NCI-H1694 treated with DMSO at 0.1 percent for 48 hours (cell line): ENCODE measurements around the gene NPAS3.

ENCODE experiments used
- DNase-seq: peaks from one replicate; lab custom pipeline; 2025; lab: John Stamatoyannopoulos, UW

The NPAS3 gene

GRCh38 chr14:33714527-33715226 is 776.0 kb downstream of the NPAS3 start:
- no peak for DNase-seq

DNA sequence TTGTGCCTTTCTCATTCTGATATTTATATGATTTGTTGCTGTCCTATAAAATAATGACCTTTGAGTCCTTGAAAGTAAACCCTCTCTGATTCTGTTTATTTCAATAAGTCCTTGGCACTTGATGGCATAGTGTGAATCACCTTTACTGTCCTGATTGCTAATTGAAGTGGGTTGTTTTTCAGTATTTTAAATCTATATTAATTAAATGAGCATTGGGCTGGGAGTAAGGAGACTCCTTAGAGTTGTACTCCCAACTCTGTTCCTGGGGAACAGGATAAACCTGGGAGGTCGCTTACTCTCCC is 776.5 kb downstream of the NPAS3 start:
- DNase-seq, result no peak

- DNase-seq, result no peak
These were observed 778.2 kb downstream of the NPAS3 start for GRCh38 chr14:33716921-33717320.

- DNase-seq, result no peak
These were observed 779.2 kb downstream of the NPAS3 start for GRCh38 chr14:33717866-33718265.

DNA sequence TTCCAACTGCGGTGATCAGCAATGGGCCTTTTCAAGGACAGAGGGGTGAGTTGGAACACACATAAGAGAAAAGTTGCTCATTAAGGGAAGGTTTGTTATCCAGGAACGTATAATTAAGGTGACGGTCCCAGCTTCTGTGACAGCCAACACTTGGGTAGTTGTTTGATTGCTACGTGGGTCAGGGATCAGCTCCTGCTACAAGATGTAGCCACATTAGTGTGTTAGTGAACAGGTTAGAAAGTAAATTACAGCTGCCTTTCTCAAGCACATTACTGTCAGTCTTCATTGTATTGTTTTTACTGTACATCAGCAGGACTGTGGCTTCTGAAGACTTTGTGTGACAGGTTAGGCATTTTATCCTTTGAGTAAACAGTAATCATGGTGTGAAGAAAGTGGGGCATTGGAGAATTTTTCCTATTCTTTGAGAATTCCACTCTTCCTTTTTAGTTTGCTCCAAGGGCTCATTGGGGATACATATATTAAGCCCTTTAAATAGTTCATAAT is 781.7 kb downstream of the NPAS3 start:
- no peak for DNase-seq

GRCh38 chr14:33726685-33727084 is 788.0 kb downstream of the NPAS3 start:
- no peak for DNase-seq

DNA sequence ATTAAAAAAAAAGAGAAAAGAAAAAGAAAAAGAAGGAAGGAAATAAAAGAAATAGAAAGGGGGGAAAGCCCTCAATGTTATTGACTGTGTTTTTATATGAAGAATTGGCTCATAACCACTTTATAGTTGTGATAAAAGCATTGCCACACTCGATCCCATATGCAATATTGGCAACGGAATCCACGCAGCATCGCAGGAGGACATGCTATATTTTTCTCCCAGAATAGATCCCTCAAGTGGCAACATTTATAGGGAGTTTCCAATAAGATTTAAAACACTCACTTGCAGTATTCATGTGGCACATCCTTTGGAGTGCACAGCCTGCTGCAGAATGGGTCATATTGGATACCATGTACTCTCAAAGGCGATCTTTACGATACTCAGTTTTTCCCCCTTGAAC is 788.9 kb downstream of the NPAS3 start:
- no peak for DNase-seq

DNA sequence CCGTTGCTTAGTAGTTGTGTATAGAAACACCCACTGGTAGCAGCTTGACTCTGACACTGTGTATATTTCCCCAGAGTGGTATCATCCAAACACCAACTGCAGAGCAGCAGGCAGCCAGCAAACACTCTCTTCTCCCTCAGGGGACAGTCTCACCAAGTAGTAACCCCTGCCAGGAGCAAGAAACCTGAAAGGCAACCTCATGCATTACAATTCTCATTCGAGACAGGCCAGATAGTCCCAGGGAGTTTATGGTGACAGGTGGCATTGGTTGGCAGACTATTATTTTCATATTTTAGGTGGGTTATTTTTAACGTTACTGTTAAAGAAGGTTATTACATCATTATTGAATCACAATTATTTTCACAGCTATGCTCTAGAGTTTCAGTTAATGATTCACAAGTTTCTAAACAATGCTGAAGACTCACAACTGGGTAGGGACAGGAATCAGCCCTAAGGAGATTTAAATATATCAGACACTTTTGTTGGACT is 789.4 kb downstream of the NPAS3 start:
- peak; percentile 64 for DNase-seq

- DNase-seq, result no peak
These were observed 791.5 kb downstream of the NPAS3 start for GRCh38 chr14:33730156-33730555.

DNA sequence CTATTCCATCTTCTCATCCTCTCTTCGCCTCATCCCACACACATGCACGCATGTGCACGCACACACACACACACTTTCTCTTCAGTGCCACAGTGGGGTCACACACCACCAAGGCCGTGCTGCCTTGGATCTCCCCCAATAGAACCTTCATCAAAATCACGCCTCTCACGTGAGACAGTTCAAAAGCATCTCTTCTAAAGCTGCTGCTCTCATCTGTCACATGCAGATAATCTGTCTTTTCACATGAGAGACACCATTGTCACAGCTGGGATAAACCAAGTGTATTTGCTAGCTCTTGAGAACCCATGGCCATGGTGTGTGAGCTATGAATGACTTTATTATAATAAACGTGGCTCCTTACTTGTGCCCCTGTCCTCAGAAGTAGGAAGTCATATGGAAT is 793.5 kb downstream of the NPAS3 start:
- no peak for DNase-seq

- no peak for DNase-seq
These were observed 794.6 kb downstream of the NPAS3 start for GRCh38 chr14:33733310-33733709.

DNA sequence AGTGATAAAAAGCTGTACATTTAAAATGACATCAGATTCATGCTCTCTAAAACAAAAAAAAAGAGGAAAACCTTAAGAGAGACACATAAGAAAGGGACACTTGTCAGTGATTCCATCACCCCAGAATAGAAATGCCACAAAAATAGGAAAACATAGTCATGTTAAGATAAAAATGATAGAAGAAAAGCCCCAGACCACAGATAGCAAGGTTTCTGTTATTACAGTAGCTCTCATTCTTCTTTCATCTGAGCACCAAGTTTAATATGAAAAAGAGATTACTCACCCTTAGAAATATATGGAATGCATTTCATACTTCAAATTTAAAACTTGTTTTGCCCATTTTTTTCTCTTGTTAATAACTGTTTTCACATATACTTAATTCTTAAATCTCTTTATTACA is 795.0 kb downstream of the NPAS3 start:
- DNase-seq, result no peak

DNA sequence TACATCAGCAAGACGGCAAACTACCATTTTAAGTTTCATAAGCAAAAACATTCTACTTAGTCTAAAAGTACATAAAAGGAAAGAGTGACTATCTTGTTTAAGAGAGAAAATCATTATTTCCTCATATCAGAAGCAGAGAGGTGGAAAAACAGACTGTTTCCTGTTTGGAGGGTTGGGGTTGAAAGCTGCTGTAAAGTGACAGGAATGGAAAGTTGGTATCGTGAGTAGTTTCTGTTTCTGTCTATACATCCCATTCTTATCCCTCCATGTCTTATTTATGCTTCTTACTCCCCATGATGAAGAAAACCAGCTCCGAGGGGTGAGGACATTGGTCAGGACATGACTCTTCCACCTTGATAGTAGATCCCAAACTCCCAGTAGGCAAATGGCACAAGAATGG is 795.7 kb downstream of the NPAS3 start:
- DNase-seq, result no peak

DNA sequence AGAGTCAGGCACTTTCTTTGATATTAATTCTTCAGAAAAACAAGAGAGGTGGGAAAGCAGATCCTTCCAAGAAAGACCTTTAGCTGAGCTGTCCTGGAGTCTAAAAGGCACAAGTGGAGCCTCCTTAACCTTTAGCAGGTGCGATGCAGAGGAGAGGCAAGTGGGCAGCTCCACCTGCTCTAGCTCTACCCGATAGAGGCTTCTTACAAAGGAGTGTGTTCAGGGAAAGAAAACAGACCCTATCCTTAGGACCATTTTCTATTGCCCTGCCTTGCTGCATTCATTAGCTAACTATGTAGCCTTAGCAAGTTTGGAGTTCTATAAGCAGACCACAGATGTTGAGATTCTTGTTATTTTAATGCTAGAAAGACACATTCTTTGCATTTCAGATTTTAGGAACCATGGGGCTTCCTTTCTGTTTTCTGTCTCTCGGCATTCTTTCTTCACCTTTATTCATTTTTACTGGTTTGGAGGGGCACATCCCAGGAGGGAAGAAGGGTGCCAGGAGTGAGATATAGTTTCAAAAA is 797.7 kb downstream of the NPAS3 start:
- no peak for DNase-seq

DNA sequence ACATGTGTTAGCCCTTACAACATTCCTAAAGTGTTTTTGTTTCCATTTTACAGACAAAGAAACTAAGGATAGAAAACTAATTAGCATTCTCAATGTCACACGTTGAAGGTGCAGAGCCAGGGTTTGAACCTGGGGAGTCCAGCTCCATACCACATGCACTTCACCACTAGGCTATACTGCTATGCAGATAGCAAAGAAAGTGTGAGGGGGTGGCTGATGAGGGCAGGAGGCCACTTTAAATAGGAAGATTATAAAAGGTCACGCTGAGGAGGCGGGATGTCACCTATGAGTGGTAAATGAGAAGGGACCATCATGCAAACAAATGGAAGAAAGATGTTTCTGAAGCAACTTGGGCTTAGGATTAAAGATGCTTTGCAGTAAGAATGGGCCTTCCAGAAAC is 798.3 kb downstream of the NPAS3 start:
- no peak for DNase-seq

- DNase-seq, result no peak
These were observed 798.8 kb downstream of the NPAS3 start for GRCh38 chr14:33737446-33737845.

GRCh38 chr14:33738029-33738428 is 799.4 kb downstream of the NPAS3 start:
- no peak for DNase-seq

GRCh38 chr14:33738491-33738890 is 799.8 kb downstream of the NPAS3 start:
- no peak for DNase-seq

DNA sequence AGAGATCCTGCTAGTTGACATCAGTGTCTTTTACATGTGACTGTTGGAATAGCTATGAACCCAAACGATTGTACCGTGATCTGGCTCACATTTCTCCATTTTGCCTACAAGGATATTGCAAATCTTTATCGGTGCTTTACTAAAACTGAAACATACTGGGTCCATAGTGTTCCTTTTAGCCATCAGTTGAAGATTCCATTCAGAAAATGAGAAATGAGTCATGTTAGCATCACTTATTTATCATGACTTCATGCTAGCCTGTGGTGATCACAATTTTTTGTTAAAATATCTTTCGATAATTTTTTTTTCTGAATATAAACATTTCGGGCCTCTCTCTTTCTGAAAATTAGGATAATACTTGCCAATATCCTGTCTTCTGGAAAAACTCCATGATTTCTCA is 801.9 kb downstream of the NPAS3 start:
- DNase-seq, result no peak

DNA sequence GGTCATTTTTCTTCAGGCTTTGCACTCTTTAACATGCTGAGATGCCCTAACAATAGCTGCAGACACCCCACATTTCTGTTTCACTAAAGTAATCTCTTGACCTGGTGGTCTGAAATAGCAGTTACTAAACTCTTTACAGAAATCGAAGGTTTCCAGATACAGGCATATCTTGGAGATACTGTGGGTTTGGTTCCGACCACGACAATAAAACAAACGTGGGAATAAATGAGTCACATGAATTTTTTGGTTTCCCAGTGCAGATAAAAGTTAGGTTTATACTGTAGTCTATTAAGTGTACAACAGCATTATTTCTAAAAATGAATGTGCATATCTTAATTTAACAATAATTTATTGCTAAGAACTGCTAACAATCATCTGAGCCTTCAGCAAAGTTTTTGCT is 803.5 kb downstream of the NPAS3 start:
- no peak for DNase-seq

- DNase-seq, result no peak
These were observed 806.5 kb downstream of the NPAS3 start for GRCh38 chr14:33745163-33745562.

GRCh38 chr14:33747749-33748148 is 809.1 kb downstream of the NPAS3 start:
- no peak for DNase-seq

DNA sequence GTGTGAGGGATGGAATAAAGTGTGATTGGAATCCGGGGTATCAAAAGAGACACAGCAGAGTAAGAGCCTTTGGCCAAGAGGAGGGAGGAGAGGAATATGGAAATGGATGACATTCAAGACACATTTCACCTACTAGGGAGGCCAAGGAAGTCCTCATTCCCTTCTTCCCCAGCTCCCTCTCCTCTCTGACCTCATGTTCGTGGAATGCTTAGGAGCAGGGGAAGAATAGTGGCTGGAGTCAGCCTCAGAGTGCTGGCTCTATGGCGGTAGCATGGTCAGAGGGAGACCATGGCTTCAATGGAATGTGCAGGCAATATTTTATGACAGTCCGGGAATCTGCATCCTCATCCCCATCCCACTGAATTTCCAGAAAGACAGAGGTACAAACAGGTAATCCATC is 815.6 kb downstream of the NPAS3 start:
- DNase-seq, result no peak

GRCh38 chr14:33755358-33755757 is 816.7 kb downstream of the NPAS3 start:
- no peak for DNase-seq
